GM10266 (cell line): ENCODE data around the gene KRT38.

Experiments used
- DNase-seq: peaks from one replicate; pipeline ENCODE4 v3.0.0; 2012; ENCODE audit errors: extremely low spot score
- TF ChIP-seq, protein P1 (sequence below): IDR thresholded peaks from 2 replicates; pipeline ENCODE4 v1.5.1; 2012; ENCODE audit warnings: mild to moderate bottlenecking, low read depth; ENCODE audit not compliant: control insufficient read depth, insufficient read depth; ENCODE audit errors: missing control alignments

The KRT38 gene

DNA sequence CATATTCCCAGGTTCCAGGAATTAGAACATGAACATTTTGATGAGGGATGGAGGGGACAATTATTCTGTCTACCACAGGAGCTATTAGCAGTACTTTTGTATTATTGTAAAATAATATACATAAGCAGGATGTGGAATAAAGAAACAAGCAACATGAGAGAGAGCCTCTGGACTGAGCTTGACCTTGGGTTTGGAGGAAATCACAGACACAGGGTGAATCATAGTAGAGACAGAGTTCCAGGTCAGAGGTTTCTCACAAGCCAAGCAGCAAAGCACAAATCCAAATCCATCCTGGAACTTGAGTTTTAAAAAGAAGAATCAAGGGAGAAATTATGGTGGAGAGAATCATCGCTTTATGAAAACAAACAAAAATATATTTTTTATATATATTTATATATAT, 48.5 kb downstream of the KRT38 start:
- no peak for DNase-seq
- TF ChIP-seq, protein P1, sequence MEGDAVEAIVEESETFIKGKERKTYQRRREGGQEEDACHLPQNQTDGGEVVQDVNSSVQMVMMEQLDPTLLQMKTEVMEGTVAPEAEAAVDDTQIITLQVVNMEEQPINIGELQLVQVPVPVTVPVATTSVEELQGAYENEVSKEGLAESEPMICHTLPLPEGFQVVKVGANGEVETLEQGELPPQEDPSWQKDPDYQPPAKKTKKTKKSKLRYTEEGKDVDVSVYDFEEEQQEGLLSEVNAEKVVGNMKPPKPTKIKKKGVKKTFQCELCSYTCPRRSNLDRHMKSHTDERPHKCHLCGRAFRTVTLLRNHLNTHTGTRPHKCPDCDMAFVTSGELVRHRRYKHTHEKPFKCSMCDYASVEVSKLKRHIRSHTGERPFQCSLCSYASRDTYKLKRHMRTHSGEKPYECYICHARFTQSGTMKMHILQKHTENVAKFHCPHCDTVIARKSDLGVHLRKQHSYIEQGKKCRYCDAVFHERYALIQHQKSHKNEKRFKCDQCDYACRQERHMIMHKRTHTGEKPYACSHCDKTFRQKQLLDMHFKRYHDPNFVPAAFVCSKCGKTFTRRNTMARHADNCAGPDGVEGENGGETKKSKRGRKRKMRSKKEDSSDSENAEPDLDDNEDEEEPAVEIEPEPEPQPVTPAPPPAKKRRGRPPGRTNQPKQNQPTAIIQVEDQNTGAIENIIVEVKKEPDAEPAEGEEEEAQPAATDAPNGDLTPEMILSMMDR = no peak

DNA sequence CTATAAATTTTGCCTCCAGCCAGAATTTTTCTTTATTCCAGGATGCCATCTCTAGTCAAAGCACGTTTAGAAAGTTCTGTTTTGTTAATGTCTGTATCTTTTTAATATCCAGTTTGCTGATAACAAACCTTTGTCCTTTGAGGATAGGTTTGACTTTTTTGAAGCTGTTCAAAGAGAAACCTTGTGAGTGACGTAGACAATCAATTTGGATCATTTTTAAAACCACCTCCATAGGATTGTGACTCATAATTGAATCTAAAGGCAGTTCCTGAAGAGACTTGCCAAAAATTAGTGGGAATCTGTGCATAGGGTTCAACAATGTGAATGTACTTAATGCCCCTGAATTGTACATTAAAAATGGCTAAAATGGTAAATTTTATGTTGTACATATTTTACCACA, 49.2 kb downstream of the KRT38 start:
- TF ChIP-seq, protein P1 = no peak
- no peak for DNase-seq

GRCh38 chr17:41390411-41390938, 50.3 kb downstream of the KRT38 start:
- TF ChIP-seq, protein P1 = no peak
- DNase-seq = no peak

DNA sequence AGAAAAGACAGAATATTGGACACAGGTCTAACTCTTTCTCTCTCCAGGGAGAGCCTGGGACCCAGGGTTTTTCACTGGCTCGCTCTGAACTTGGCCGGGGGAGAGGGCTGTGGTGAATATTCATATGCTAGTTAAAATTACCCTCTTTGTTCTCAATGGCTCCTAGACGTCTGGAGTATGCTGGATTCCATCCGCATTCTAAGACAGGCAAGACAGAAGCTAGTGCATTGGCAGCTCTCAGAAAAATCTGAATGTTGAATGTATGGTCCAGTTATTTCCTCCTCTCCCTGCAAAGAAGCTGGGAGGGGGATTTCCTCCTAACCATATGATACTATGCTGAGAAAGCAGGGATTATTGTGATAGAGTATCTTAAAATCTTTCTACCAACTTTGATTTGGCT, 53.1 kb downstream of the KRT38 start:
- DNase-seq = no peak
- TF ChIP-seq, protein P1 = no peak

GRCh38 chr17:41386227-41386626, 54.6 kb downstream of the KRT38 start:
- TF ChIP-seq, protein P1 = no peak
- DNase-seq = no peak
